ENCODE data around the gene NRGN. TPM values are rescaled to one million over a fixed set of nuclear protein-coding genes. Genes with fewer than 3 reads are reported as not detected.

NRGN gene
- total RNA-seq, 1 experiment from 2014 or later, result 2.9 TPM

- no peak for DNase-seq (ENCODE audit: low spot score)
- Mint-ChIP-seq H3K9me3 (no peaks in the 10 kb centered on the region), H3K4me3 (no peak overlapping the region), H3K27me3 (ENCODE audit: low read depth) (no peaks in the 10 kb centered on the region), H3K36me3 (no peaks in the 10 kb centered on the region), H3K4me1 (no peaks in the 10 kb centered on the region), H3K27ac (no peak overlapping the region)
- TF ChIP-seq TP53 (CRISPR knock-in tag; IDR thresholded peaks at IDR 0.05), result no peak
- no peak for TF ChIP-seq STAT6 (CRISPR knock-in tag; conservative IDR thresholded peaks at IDR 0.05; ENCODE audit: low read depth)
- no peak for TF ChIP-seq MAX (CRISPR knock-in tag; IDR thresholded peaks at IDR 0.05)
- TF ChIP-seq PRDM15 (CRISPR knock-in tag; IDR thresholded peaks at IDR 0.05), result no peak
- no peak for TF ChIP-seq ZSCAN18 (CRISPR knock-in tag; IDR thresholded peaks at IDR 0.05)
- TF ChIP-seq EMX1 (CRISPR knock-in tag; IDR thresholded peaks at IDR 0.05), result no peak
- no peak for TF ChIP-seq NR1H2 (CRISPR knock-in tag; IDR thresholded peaks at IDR 0.05)
- TF ChIP-seq E2F1 (CRISPR knock-in tag; IDR thresholded peaks at IDR 0.05), result no peak
- TF ChIP-seq ARID4B (CRISPR knock-in tag; IDR thresholded peaks at IDR 0.05; ENCODE audit: borderline replicate concordance), result no peak
- TF ChIP-seq NR3C1 (CRISPR knock-in tag; conservative IDR thresholded peaks at IDR 0.05; ENCODE audit: low read depth), result no peak
- TF ChIP-seq RELA (CRISPR knock-in tag; IDR thresholded peaks at IDR 0.05; ENCODE audit: borderline replicate concordance), result no peak
- no peak for TF ChIP-seq TEAD1 (CRISPR knock-in tag; IDR thresholded peaks at IDR 0.05)
- ATAC-seq, result no peak
- ChIA-PET POLR2A (interaction anchor here (0.6 kb wide), 1 partner anchor 20 kb away, joined by 3 read pairs; no protein-coding TSS in a partner anchor), CTCF (interaction anchor here (1.1 to 2.8 kb wide), 3 partner anchors 11 to 37 kb away, joined by 3 to 12 read pairs (median 7); partner anchors contain the start of gene ESAM)
These were observed 43.3 kb downstream of the NRGN start for GRCh38 chr11:124783002-124783401.
